ENCODE measurements around the gene CNGA3.

DNA sequence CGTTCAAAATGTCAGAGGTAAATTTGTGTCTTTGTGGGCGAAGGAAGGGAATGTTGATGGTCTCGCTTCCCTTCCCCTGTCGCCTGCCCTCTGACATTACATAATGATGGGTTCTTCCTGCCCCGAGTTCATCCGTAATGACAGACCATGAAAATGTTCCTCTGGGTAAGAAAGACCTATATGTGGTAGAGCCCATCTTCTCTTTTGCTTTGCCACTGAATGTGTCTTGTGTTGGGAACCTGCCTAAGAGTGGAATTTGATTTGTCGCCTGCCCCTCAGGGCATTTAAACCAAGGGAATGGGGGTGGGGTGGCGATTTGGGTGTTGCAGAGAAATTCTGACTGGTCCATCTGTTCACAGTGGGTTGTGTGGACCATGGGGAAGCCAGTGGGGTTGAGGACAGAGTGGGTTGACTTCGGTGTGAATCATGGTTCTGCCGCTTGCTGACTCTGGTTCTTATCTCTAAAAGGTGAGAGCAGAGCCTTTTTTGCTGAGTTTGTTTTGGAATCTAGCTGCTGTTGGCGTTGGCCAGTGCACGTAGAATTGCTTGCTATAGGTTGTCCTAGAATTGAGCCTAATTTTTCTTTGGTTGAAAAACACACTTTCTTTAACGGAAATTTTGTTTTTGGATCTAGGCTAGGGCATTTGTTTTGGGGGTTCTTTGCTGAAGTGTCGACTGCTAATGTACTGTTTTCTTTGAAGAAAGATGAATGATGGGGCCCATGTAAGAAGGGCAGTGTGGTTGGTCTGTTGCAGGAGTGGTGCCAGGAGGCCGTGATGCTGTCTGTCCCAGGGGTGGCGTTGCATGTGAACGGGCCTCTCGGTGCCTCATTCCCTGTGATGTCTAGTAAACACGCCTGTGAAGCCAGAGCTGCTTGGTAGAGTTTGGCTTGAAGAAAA lies 99.7 kb downstream of the CNGA3 start:
- TF ChIP-seq, protein P1, sequence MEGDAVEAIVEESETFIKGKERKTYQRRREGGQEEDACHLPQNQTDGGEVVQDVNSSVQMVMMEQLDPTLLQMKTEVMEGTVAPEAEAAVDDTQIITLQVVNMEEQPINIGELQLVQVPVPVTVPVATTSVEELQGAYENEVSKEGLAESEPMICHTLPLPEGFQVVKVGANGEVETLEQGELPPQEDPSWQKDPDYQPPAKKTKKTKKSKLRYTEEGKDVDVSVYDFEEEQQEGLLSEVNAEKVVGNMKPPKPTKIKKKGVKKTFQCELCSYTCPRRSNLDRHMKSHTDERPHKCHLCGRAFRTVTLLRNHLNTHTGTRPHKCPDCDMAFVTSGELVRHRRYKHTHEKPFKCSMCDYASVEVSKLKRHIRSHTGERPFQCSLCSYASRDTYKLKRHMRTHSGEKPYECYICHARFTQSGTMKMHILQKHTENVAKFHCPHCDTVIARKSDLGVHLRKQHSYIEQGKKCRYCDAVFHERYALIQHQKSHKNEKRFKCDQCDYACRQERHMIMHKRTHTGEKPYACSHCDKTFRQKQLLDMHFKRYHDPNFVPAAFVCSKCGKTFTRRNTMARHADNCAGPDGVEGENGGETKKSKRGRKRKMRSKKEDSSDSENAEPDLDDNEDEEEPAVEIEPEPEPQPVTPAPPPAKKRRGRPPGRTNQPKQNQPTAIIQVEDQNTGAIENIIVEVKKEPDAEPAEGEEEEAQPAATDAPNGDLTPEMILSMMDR (conservative IDR thresholded peaks at IDR 0.05; ENCODE audit: low read length) = no peak
- no peak for TF ChIP-seq EZH2phosphoT487 (IDR thresholded peaks at IDR 0.05; ENCODE audit: borderline replicate concordance, low read depth, low read length)

All from OCI-LY7 (cell line).